Posterior vena cava (tissue), 2 donors: ENCODE measurements around the gene SGIP1. TPM values are rescaled to one million over a fixed set of nuclear protein-coding genes. Genes with fewer than 3 reads are reported as not detected.

Experiments
- DNase-seq: peaks from one replicate; pipeline ENCODE4 v3.0.0-alpha.2; 2020; ENCODE audit warnings: low spot score
- intact Hi-C, 2 donors: fragments of 100-400 bp; cut with DNase I; formaldehyde crosslinking; loops; one replicate each; pipeline versions ENCODE4 v1.14.1 to v1.14.2; 2022 to 2023
- total RNA-seq, 2 donors: library from RNA; stranded (reverse); fragmentation: NEBNext Ultra II Directional; extraction: Animal tissue kit (Norgen Biotek cat#: 25700); gene quantifications; one replicate each; pipeline ENCODE4 v1.2.1, GENCODE V29; 2021
- donor health status: DM: yes; HTN: yes; CAD: no.
- donor health status: DM: yes; HTN: yes; CAD: no.

SGIP1 gene
- total RNA-seq, 2 donors from 2014 or later = 25.6 to 40.2 TPM

GRCh38 chr1:66546047-66546810 is 12.3 kb downstream of the SGIP1 start:
- intact Hi-C loops = no loop called here
- DNase-seq = no peak

- DNase-seq = no peak
- intact Hi-C loops = no loop called here
Observed at GRCh38 chr1:66549017-66549416, 15.1 kb downstream of the SGIP1 start.

- DNase-seq = no peak
- intact Hi-C loops = no loop called here
Observed at GRCh38 chr1:66550243-66550642, 16.3 kb downstream of the SGIP1 start.

GRCh38 chr1:66552287-66552686 is 18.3 kb downstream of the SGIP1 start:
- intact Hi-C loops = no loop called here
- DNase-seq = no peak

GRCh38 chr1:66552829-66553228 is 18.9 kb downstream of the SGIP1 start:
- intact Hi-C loops = no loop called here
- DNase-seq = no peak

- intact Hi-C loops = no loop called here
- DNase-seq = no peak
Observed at GRCh38 chr1:66553846-66554245, 19.9 kb downstream of the SGIP1 start.

GRCh38 chr1:66556161-66556611 is 22.2 kb downstream of the SGIP1 start:
- DNase-seq = no peak
- intact Hi-C loops = no loop called here

- intact Hi-C loops = no loop called here
- no peak for DNase-seq
Observed at GRCh38 chr1:66557157-66557556, 23.2 kb downstream of the SGIP1 start.

GRCh38 chr1:66559517-66559916 is 25.6 kb downstream of the SGIP1 start:
- intact Hi-C loops = no loop called here
- DNase-seq = no peak

- DNase-seq = no peak
- intact Hi-C loops = no loop called here
Observed at GRCh38 chr1:66562561-66562960, 28.6 kb downstream of the SGIP1 start.

- DNase-seq = no peak
Observed at GRCh38 chr1:66563094-66563800, 29.3 kb downstream of the SGIP1 start.

GRCh38 chr1:66563941-66564630 is 30.1 kb downstream of the SGIP1 start:
- DNase-seq = no peak
- intact Hi-C loops = no loop called here

More at GRCh38 chr1:66563094-66563800, 29.3 kb downstream of the SGIP1 start:
- intact Hi-C loops = no loop called here

GRCh38 chr1:66570196-66570595 is 36.2 kb downstream of the SGIP1 start:
- intact Hi-C loops = loop anchor here in 1 of 2 donors (5.0 kb wide), 1 partner anchor 1112 kb away; no protein-coding TSS in a partner anchor
- DNase-seq = no peak

GRCh38 chr1:66571789-66572188 is 37.8 kb downstream of the SGIP1 start:
- intact Hi-C loops = loop anchor here in 1 of 2 donors (5.0 kb wide), 1 partner anchor 1111 kb away; no protein-coding TSS in a partner anchor
- no peak for DNase-seq

GRCh38 chr1:66575739-66576138 is 41.8 kb downstream of the SGIP1 start:
- DNase-seq = no peak
- intact Hi-C loops = no loop called here

GRCh38 chr1:66576645-66577044 is 42.7 kb downstream of the SGIP1 start:
- intact Hi-C loops = no loop called here
- no peak for DNase-seq

- intact Hi-C loops = no loop called here
- no peak for DNase-seq
Observed at GRCh38 chr1:66578841-66579240, 44.9 kb downstream of the SGIP1 start.

- intact Hi-C loops = no loop called here
- DNase-seq = no peak
Observed at GRCh38 chr1:66580081-66580480, 46.1 kb downstream of the SGIP1 start.

GRCh38 chr1:66583021-66583420 is 49.1 kb downstream of the SGIP1 start:
- intact Hi-C loops = no loop called here
- no peak for DNase-seq

GRCh38 chr1:66585002-66585401 is 51.0 kb downstream of the SGIP1 start:
- intact Hi-C loops = no loop called here
- DNase-seq = no peak
